Naive B cell (primary cell): ENCODE measurements around the gene L3MBTL2. TPM values are rescaled to one million over a fixed set of nuclear protein-coding genes. Genes with fewer than 3 reads are reported as not detected.

ENCODE experiments used
- ATAC-seq, 2 donors: fragments of 150-1000 bp; cut with Tn5 transposase; 2 replicates each; pipeline ENCODE4 v1.10.0; 2021; ENCODE audit warnings: low read depth in 2 of 2, mild to moderate bottlenecking in 2 of 2, moderate library complexity in 2 of 2
- DNase-seq: peaks from one replicate; pipeline ENCODE4 v3.0.0; 2022
- H3K27ac Mint-ChIP-seq, 6 donors: one replicate each; pipeline ENCODE4 v1.8.0; 2020 to 2022; ENCODE audit warnings: mild to moderate bottlenecking in 6 of 6, mixed read lengths in 6 of 6, moderate library complexity in 5 of 6, inconsistent platforms in 2 of 6
- H3K27me3 Mint-ChIP-seq, 3 donors: one replicate each; pipeline ENCODE4 v1.8.0; 2021 to 2022; ENCODE audit warnings: mixed read lengths in 3 of 3, mild to moderate bottlenecking in 1 of 3
- H3K36me3 Mint-ChIP-seq, 2 donors: one replicate each; pipeline ENCODE4 v1.8.0; 2020 to 2022; ENCODE audit warnings: mixed read lengths in 2 of 2, inconsistent platforms in 1 of 2, mild to moderate bottlenecking in 1 of 2
- H3K4me1 Mint-ChIP-seq, 3 donors: one replicate each; pipeline ENCODE4 v1.8.0; 2020 to 2022; ENCODE audit warnings: mixed read lengths in 3 of 3, inconsistent platforms in 1 of 3, mild to moderate bottlenecking in 1 of 3, moderate library complexity in 1 of 3
- H3K4me3 Mint-ChIP-seq, 8 donors: one replicate each; pipeline ENCODE4 v1.8.0; 2020 to 2022; ENCODE audit warnings: mild to moderate bottlenecking in 8 of 8, mixed read lengths in 8 of 8, moderate library complexity in 8 of 8, inconsistent platforms in 2 of 8
- H3K9me3 Mint-ChIP-seq, 7 donors: one replicate each; pipeline ENCODE4 v1.8.0; 2020 to 2022; ENCODE audit warnings: mixed read lengths in 7 of 7, mild to moderate bottlenecking in 5 of 7, inconsistent platforms in 2 of 7, moderate library complexity in 1 of 7
- polyA plus RNA-seq, 6 donors: library from polyadenylated mRNA; unstranded; fragments of 300-500 nt; fragmentation: Illumina TruSeq; gene quantifications; one replicate each; pipeline ENCODE4 v1.2.3, GENCODE V29; 2021; ENCODE audit warnings: low read depth in 6 of 6

L3MBTL2 gene
- polyA plus RNA-seq, 6 donors from 2014 or later: 21.2 to 29.8 (median 22.4) TPM

DNA sequence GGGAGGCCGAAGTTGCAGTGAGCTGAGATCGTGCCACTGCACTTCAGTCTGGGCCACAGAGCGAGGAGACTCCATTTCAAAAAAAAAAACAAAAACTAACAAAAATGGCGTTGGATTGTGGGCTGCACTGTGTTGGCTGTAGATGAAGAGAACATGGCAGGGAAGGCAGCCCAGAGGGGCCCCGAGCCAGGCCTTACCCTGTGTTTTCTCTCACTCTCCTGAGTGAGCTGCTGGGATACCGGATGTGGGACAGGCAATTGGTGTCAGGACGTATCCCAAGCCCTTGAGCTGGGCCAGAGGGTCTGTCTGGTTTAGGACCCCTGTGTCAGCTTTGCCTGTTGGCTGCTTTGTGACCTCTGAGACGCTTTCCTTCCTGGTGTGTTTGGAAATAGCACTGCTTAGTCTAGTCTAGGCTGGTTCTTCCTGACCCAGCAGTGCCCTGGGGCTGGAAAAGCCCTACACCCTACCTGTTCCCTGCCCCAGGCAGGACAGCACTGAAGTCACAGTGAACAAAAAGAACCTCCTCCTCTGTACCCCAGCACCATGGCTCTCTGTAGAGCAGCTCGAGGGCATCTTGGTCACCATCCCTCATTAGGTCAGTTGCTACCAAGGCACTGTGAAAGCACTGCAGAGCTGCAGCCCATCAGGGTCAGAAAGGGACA, 17.9 kb downstream of the L3MBTL2 start:
- DNase-seq (no peak), ATAC-seq (no peak)
- Mint-ChIP-seq H3K4me3 (no peak overlapping the region), H3K27me3 (no peaks in the 10 kb centered on the region), H3K27ac (no peak overlapping the region), H3K4me1 (peaks cover 2 to 4% (median 3%) of the 10 kb centered on the region in 3 donors), H3K36me3 (peaks cover 4 to 15% of the 10 kb centered on the region in 2 donors), H3K9me3 (no peaks in the 10 kb centered on the region)

DNA sequence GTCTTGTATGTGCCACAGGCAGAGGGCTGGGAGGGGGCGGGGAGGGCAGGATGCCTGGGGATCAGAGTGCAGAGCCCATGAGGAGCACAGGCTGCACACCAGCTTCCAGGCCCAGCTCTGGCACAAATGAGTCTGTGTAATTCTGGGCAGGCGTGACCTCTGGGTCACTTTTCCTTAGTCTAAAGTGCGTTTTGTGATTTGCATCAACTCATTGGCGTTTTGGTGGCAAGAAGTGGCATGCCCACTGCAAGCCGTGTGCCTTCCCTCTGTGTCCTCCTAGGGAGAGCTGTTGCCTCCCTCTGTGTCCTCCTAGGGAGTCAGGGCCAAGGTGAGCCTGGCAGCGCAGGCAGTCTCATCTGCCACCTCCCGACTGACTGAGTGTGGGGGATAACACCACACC, 18.4 kb downstream of the L3MBTL2 start:
- Mint-ChIP-seq H3K27ac (no peak overlapping the region), H3K4me1 (peaks cover 0 to 3% (median 0%) of the 10 kb centered on the region in 3 donors)

DNA sequence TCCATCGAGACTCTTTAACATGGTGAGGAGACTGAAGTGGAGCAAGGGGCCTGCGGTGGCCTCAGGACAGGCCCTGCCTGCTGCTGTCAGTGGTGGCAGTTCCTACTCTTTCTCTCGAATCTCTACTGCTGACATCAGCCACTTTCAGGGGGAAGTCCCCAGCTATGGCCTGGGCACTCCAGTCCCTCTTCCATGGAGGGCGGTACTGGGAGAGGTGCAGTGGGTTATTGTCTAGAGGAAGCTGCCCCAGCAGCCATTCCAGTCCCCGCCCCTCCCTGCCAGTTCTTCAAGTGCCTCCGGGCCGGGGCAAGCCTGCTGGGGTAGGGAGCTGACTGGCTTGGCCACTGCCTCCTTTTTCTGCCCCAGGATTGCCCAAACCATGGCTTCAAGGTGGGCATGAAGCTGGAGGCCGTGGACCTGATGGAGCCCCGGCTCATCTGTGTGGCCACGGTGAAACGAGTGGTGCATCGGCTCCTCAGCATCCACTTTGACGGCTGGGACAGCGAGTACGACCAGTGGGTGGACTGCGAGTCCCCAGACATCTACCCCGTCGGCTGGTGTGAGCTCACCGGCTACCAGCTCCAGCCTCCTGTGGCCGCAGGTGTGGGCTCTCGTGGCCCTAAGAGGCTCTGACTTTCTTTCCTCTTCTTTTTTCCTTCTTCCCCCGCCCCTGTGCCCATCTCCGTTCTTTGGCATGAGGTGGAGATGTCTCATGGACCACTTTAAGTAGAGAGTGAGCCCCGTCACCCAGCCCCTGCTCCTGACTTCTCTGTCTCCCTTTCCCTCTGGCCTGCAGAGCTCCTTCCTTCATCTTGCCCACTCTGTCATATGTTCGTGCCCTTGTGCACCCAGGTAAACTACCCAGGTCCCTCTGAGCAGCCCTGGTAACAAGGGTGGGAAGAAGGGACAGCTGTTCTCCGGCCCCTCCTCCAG, 21.9 kb downstream of the L3MBTL2 start:
- ATAC-seq (no peak), DNase-seq (no peak)
- Mint-ChIP-seq H3K27me3 (no peaks in the 10 kb centered on the region), H3K4me3 (no peak overlapping the region), H3K4me1 (peaks cover 0 to 3% (median 0%) of the 10 kb centered on the region in 3 donors), H3K36me3 (peaks cover 4 to 8% of the 10 kb centered on the region in 2 donors), H3K9me3 (no peaks in the 10 kb centered on the region), H3K27ac (peak overlapping the region in 2 of 6 donors; percentile 56 to 89)

More for the DNA sequence above, 18.4 kb downstream of the L3MBTL2 start:
- Mint-ChIP-seq H3K9me3 (no peaks in the 10 kb centered on the region), H3K27me3 (no peaks in the 10 kb centered on the region), H3K36me3 (peaks cover 4 to 15% of the 10 kb centered on the region in 2 donors), H3K4me3 (peak overlapping the region in 1 of 8 donors; percentile 44)
- ATAC-seq: no peak
- DNase-seq: no peak

DNA sequence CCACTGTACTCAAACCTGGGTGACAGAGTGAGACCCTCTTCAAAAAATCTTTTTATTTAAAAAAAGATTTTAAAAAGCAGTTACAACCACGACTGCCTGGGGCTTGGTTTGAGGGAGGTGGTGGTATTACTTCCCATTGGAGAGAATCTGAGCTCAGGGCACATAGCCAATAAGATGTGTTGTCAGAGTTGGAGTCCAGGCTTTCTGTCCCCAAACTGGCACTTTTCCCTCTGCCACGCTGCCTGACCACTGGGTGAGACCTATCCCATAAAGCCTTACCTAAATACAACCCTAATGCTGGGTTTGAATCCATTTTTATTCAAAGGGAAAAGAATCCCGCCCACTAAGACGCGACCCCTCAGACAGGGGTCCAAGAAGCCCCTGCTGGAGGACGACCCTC, 24.1 kb downstream of the L3MBTL2 start:
- no peak overlapping the region for H3K4me3 Mint-ChIP-seq
- ATAC-seq: no peak
- H3K27ac Mint-ChIP-seq: no peak overlapping the region
- peaks cover 0 to 3% (median 2%) of the 10 kb centered on the region in 3 donors for H3K4me1 Mint-ChIP-seq
- no peaks in the 10 kb centered on the region for H3K27me3 Mint-ChIP-seq
- H3K9me3 Mint-ChIP-seq: no peaks in the 10 kb centered on the region
- H3K36me3 Mint-ChIP-seq: peaks cover 4 to 8% of the 10 kb centered on the region in 2 donors
- DNase-seq: no peak

DNA sequence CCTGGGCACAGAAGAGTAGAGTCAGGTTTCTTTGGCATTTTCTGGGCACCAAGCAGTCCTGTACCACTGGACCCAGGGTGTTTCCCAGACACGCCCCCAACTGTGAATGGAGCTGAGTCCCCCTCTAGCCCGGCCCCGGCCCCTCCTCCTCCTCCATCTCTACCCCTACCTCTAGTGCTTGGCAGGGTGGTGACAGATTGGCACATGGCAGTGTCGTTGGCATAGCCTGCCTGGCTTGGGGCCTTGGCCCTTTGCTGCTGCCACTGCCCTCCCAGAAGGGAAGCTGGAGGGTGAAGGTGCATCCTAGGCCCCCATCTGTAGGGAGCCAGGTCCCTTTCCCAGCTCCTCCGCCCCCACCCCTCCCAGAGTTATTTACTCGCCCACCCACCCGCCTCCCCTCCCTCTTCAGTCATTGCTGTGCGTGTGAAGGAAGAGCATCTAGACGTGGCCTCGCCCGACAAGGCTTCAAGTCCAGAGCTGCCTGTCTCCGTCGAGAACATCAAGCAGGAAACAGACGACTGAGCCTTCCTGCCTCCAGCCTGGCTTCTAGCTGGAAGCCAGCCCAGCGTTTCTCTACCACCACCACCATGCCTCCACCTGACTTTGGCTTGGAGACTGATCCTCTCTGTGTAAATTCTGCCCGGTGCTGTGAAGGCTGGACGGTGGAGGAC, 24.8 kb downstream of the L3MBTL2 start:
- ATAC-seq: no peak
- no peak for DNase-seq
- H3K36me3 Mint-ChIP-seq: peaks cover 4 to 8% of the 10 kb centered on the region in 2 donors
- no peak overlapping the region for H3K4me3 Mint-ChIP-seq
- peak overlapping the region in 2 of 6 donors; percentile 36 to 66 for H3K27ac Mint-ChIP-seq
- H3K27me3 Mint-ChIP-seq: no peaks in the 10 kb centered on the region
- H3K9me3 Mint-ChIP-seq: no peaks in the 10 kb centered on the region
- peaks cover 0 to 3% (median 2%) of the 10 kb centered on the region in 3 donors for H3K4me1 Mint-ChIP-seq

DNA sequence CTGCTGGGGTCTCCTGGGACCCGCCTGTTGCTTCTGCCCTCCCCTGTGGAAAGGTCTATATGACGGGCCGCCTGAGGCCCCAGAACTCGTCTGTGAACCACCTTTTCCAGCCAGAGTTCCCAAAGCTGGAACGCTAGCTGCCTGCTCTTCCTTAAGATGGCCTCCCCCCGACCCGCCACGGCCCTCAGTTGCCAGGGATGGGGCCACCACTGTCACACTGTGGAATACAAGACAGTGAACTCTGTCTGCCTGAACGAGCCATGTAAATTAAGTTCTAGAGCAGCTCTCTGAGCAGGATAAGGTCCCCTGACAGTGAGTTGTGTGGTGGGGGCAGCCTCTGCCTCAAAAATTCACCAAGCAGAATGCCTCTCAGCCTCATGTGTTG, 25.3 kb downstream of the L3MBTL2 start:
- ATAC-seq: no peak
- H3K36me3 Mint-ChIP-seq: peaks cover 4 to 8% of the 10 kb centered on the region in 2 donors
- H3K27me3 Mint-ChIP-seq: no peaks in the 10 kb centered on the region
- peak overlapping the region in 2 of 6 donors; percentile 36 to 66 for H3K27ac Mint-ChIP-seq
- no peak overlapping the region for H3K4me3 Mint-ChIP-seq
- H3K9me3 Mint-ChIP-seq: no peaks in the 10 kb centered on the region
- no peak for DNase-seq
- peaks cover 0 to 3% (median 2%) of the 10 kb centered on the region in 3 donors for H3K4me1 Mint-ChIP-seq

DNA sequence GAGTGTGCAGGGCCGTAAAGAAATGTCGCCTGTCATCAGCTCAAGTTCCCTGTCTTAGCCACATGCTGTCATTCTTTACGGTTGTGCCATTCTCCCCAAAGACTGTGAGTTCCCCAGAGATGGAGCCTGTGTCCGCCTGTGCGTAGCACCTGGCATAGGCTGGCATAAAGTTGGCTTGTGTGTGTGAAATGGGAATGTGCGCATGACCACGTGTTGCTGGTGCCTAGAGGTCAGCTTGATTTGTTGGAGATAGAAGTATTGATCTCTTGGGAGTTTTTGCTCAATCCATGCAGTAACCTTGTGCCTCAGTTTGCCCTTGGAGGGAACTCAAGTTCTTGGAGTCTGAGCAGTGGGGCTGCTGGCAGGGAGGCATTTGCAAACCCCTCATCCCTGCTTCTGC, 26.3 kb downstream of the L3MBTL2 start:
- peaks cover 4 to 8% of the 10 kb centered on the region in 2 donors for H3K36me3 Mint-ChIP-seq
- peak overlapping the region in 1 of 6 donors; percentile 66 for H3K27ac Mint-ChIP-seq
- no peaks in the 10 kb centered on the region for H3K9me3 Mint-ChIP-seq
- H3K4me1 Mint-ChIP-seq: peaks cover 0 to 3% (median 2%) of the 10 kb centered on the region in 3 donors
- DNase-seq (no peak), ATAC-seq (no peak)
- no peak overlapping the region for H3K4me3 Mint-ChIP-seq
- no peaks in the 10 kb centered on the region for H3K27me3 Mint-ChIP-seq

DNA sequence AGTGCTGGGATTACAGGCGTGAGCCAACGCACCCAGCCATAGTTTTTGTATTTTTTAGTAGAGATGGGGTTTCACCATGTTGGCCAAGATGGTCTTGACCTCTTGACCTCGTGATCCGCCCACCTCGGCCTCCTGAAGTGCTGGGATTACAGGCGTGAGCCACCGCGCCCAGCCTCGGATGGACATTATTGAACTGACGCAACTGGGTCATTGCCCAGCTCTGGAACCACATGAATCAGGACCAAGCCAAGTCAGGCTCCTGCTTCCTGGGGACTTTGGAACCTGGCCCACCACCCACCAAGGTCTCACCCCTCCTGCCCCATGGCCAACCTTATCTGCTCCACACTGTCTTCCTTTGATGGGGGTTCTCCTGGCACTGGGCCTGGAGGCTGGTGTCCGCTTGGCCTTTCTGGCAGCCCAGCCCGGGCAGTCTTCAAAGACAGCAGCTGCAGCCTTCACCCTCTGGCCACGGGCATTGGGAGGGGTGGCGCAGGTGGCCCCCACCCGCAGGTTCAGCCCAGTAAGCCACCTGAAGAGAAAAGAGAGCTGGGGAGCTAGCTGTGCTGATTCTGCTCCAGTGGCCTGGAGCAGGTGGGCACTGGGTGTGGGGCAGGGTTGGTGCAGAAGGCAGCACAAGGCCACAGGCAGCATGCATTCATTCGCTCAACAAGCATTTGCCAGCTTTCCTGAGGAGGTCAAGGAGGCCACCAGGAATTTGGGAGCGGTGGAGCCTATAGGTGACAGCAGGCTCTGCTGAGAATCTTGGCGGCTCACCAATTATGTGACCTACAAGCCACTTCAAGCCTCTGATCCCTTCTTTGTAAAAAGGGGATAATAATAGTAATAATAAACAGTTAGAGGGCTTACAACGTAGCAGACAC, 29.9 kb downstream of the L3MBTL2 start:
- peaks cover 2 to 9% (median 6%) of the 10 kb centered on the region in 3 donors for H3K4me1 Mint-ChIP-seq
- no peaks in the 10 kb centered on the region for H3K9me3 Mint-ChIP-seq
- ATAC-seq (no peak), DNase-seq (no peak)
- no peaks in the 10 kb centered on the region for H3K27me3 Mint-ChIP-seq
- H3K27ac Mint-ChIP-seq: no peak overlapping the region
- peaks cover 0 to 4% of the 10 kb centered on the region in 2 donors for H3K36me3 Mint-ChIP-seq
- peak overlapping the region in 1 of 8 donors; percentile 67 for H3K4me3 Mint-ChIP-seq

DNA sequence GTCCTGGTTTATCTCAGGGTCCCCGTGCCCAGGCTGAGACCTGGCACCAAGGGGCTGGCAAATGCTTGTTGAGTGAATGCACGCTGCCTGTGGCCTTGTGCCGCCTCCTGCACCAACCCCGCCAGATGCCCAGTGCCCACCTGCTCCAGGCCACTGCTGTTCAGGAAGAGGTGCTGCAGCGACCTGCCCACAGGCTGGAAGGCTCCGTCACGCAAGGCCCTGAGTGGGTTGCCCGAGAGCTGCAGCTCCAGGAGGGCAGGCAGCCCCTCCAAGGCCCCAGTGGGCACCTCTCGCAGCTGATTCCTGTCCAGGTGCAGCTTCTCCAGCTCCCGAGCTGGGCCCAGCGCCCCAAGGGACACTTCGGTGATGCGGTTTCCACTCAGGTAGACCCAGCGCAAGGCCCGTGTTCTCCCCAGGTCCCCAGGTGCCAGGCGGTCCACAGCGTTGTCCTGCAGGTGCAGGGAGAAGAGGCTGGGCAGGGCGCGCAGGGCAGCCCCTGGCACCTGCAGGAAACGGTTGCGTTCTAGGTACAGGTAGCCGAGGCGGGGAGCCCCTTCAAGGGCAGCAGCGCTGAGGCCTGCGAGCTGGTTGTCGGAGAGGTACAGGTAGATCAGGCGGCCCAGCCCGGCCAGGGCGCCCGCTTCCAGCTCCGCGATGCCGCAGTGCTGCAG, 32.1 kb downstream of the L3MBTL2 start:
- H3K36me3 Mint-ChIP-seq: no peaks in the 10 kb centered on the region
- ATAC-seq: no peak
- peaks cover 2 to 9% (median 6%) of the 10 kb centered on the region in 3 donors for H3K4me1 Mint-ChIP-seq
- no peaks in the 10 kb centered on the region for H3K27me3 Mint-ChIP-seq
- DNase-seq: no peak
- H3K4me3 Mint-ChIP-seq: peak overlapping the region; percentile 47 to 76 (median 66)
- peak overlapping the region in 1 of 6 donors; percentile 45 for H3K27ac Mint-ChIP-seq
- peaks cover 0 to 2% (median 0%) of the 10 kb centered on the region in 7 donors for H3K9me3 Mint-ChIP-seq

DNA sequence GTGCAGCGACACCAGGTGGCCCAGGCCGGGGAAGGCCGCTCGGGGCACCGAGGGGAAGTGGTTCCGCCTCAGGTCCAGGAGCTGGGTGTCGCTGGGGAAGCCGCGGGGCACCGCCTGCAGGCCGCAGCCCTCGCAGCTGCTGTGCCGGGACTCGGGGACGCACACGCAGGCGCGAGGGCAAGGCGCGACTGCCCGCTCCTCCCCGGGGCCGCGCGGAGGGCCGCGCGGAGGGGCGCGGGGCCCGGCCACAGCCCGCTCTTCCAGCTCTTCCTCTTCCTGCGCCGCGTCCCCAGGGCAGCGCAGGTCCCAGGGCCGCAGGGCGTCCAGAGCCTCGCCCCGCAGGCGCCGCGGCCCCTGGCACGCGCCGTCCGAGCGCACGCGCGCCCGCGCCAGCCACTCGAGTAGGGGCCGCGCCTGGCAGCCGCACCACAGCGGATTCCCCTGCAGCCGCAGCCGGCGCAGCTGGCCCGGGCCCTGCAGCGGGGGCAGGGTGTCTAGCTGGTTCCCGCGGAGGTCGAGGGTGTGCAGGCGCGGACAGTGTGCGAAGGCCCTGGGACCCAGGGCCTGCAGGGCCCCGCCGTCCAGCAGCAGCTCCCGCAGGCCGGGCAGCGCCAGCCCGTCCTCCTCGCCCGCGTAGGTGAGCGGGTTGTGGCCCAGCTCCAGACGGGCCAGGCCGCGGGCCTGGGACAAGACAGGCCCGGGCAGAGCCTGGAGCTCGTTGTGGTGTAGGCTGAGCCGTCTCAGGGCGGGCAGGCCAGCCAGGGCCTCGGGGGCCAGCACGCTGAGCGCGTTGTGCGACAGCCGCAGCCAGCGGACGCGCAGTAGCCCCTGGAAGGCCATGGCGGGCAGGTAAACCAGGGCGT, 32.8 kb downstream of the L3MBTL2 start:
- no peaks in the 10 kb centered on the region for H3K36me3 Mint-ChIP-seq
- H3K4me3 Mint-ChIP-seq: peak overlapping the region in 6 of 8 donors; percentile 47 to 76 (median 69)
- H3K27ac Mint-ChIP-seq: peak overlapping the region in 1 of 6 donors; percentile 45
- H3K4me1 Mint-ChIP-seq: peaks cover 2 to 9% (median 6%) of the 10 kb centered on the region in 3 donors
- peaks cover 0 to 2% (median 0%) of the 10 kb centered on the region in 7 donors for H3K9me3 Mint-ChIP-seq
- ATAC-seq (peak; percentile 96), DNase-seq (peak; percentile 80)
- no peaks in the 10 kb centered on the region for H3K27me3 Mint-ChIP-seq

DNA sequence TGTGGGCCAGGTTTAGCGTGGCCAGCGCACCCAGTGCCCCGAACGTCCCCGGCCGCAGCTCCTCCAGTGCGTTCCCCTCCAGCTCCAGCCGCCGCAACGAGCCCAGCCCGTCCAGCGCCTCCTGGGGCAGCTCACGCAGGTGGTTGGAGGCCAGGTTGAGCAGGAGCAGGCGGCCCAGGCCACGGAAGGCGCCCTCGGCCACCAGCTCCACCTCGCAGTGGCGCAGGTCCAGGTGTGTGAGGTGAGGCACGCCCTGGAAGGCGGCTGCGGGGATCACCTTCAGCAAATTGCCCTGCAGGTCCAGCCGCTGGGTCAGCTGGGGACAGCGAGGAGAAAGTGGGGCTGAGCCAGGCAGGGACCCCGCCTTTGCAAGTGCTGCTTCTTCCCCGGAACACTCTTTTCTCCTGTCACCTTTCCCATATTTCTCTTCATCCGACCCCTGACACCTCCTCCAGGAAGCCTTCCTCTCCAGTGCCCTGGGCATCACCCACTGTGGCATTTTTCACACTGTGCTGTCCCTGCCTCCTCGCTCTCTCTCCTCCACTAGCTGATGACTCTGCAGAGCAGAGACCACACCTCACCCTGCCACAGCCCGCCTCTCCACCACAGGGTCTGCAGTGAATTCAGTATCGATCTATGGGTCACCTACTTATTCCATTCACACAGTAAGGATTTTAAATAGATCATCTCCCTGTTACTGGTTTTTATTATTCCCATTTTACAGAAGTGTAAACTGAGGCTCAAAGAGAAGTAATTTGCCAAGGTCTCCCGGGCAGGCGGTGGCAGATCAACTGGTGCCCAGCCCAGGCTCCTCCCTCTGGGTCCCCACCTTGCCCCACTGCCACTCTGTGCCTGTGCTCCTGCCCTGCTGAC, 33.7 kb downstream of the L3MBTL2 start:
- Mint-ChIP-seq H3K27me3 (no peaks in the 10 kb centered on the region), H3K4me3 (peak overlapping the region; percentile 47 to 84 (median 66)), H3K9me3 (peaks cover 0 to 2% (median 0%) of the 10 kb centered on the region in 7 donors), H3K36me3 (no peaks in the 10 kb centered on the region), H3K4me1 (peaks cover 0 to 9% (median 6%) of the 10 kb centered on the region in 3 donors), H3K27ac (peak overlapping the region in 1 of 6 donors; percentile 89)
- DNase-seq: no peak
- ATAC-seq: no peak
